HG02870 (cell line): Measurements from ENCODE around the gene IHH.

Source experiments
- ATAC-seq: cut with Tn5 transposase; IDR thresholded peaks from one replicate; pipeline ENCODE4 v1.9.1; 2021; ENCODE audit warnings: mild to moderate bottlenecking, moderate library complexity; ENCODE audit not compliant: unreplicated experiment

IHH gene

GRCh38 chr2:219042157-219042556 lies 18.6 kb downstream of the IHH start:
- ATAC-seq, result no peak

- no peak for ATAC-seq
These were observed 19.5 kb downstream of the IHH start, which contains the start of gene CFAP65 for GRCh38 chr2:219041252-219041651. CFAP65 (minus strand) TSS chr2:219041516; CDS start chr2:219039048, 2,468 bp downstream.

GRCh38 chr2:219038600-219038999 lies 22.1 kb downstream of the IHH start:
- ATAC-seq, result no peak

GRCh38 chr2:219037783-219038499 lies 22.8 kb downstream of the IHH start:
- ATAC-seq, result no peak

- ATAC-seq, result no peak
These were observed 24.8 kb downstream of the IHH start for GRCh38 chr2:219035942-219036341.

GRCh38 chr2:219034823-219035222 lies 25.9 kb downstream of the IHH start:
- no peak for ATAC-seq

- ATAC-seq, result no peak
These were observed 28.5 kb downstream of the IHH start for GRCh38 chr2:219032051-219032745.

- ATAC-seq, result no peak
These were observed 29.5 kb downstream of the IHH start for GRCh38 chr2:219031005-219031738.

- ATAC-seq, result no peak
These were observed 30.4 kb downstream of the IHH start for GRCh38 chr2:219030177-219030940.

- ATAC-seq, result no peak
These were observed 30.9 kb downstream of the IHH start for GRCh38 chr2:219029829-219030165.

- ATAC-seq, result no peak
These were observed 31.5 kb downstream of the IHH start for GRCh38 chr2:219028996-219029828.

GRCh38 chr2:219028141-219028540 lies 32.6 kb downstream of the IHH start:
- ATAC-seq, result no peak

GRCh38 chr2:219027511-219028055 lies 33.1 kb downstream of the IHH start:
- no peak for ATAC-seq

GRCh38 chr2:219026946-219027345 lies 33.8 kb downstream of the IHH start:
- ATAC-seq, result no peak

- ATAC-seq, result no peak
These were observed 34.8 kb downstream of the IHH start for GRCh38 chr2:219025637-219026585.

- ATAC-seq, result no peak
These were observed 36.7 kb downstream of the IHH start for GRCh38 chr2:219024059-219024458.

- ATAC-seq, result no peak
These were observed 37.6 kb downstream of the IHH start for GRCh38 chr2:219023045-219023605.

- no peak for ATAC-seq
These were observed 38.1 kb downstream of the IHH start for GRCh38 chr2:219022616-219023015.
